ENCODE measurements around the gene MB21D2. TPM values are rescaled to one million over a fixed set of nuclear protein-coding genes. Genes with fewer than 3 reads are reported as not detected.

MB21D2 gene
- total RNA-seq, 1 donor from 2014 or later: 14.1 TPM

- no peak overlapping the region for H3K4me3 Mint-ChIP-seq
- H3K9me3 Mint-ChIP-seq: no peaks in the 10 kb centered on the region
- TF ChIP-seq CTCF (conservative IDR thresholded peaks at IDR 0.05): no peak
- no peaks in the 10 kb centered on the region for H3K36me3 Mint-ChIP-seq
- no peak for DNase-seq (ENCODE audit: extremely low spot score, unreplicated experiment)
- H3K27ac Mint-ChIP-seq: no peak overlapping the region
- no peaks in the 10 kb centered on the region for H3K4me1 Mint-ChIP-seq (ENCODE audit: unreplicated experiment)
- no peaks in the 10 kb centered on the region for H3K27me3 Mint-ChIP-seq
Measured at GRCh38 chr3:192747145-192747544, 170.5 kb downstream of the MB21D2 start.

Other genes starting within 250 kb of the MB21D2 start
- 5.4 and 9.8 TPM in 2 replicates for gene FGF12, start 190.3 kb downstream of the MB21D2 start, total RNA-seq (ENCODE audit: low replicate concordance)